Stimulated activated CD4-positive, alpha-beta T cell treated with anti-CD3 and anti-CD28 coated beads, Interleukin-2, amount 100 ng/mL, for 4 hours (primary cell): ENCODE data around the gene VAT1L.
"Not testable (repeated sequence)": the region's sequence is repeated elsewhere in the genome, so short reads cannot be mapped to it uniquely, and the experiment has no call there.

Source experiments
- DNase-seq: peaks from one replicate; pipeline ENCODE4 v3.0.0-alpha.2; 2020; ENCODE audit warnings: low read depth

Gene VAT1L

GRCh38 chr16:77913738-77914253 lies 125.4 kb downstream of the VAT1L start:
- DNase-seq, result no peak

- DNase-seq, result no peak
Observed at GRCh38 chr16:77916111-77916510, 127.7 kb downstream of the VAT1L start.

- no peak for DNase-seq
Observed at GRCh38 chr16:77917971-77918370, 129.6 kb downstream of the VAT1L start.

- DNase-seq, result no peak
Observed at GRCh38 chr16:77918809-77919707, 130.7 kb downstream of the VAT1L start.

GRCh38 chr16:77919761-77920415 lies 131.5 kb downstream of the VAT1L start:
- no peak for DNase-seq

- no peak for DNase-seq
Observed at GRCh38 chr16:77920984-77921383, 132.6 kb downstream of the VAT1L start.

- no peak for DNase-seq
Observed at GRCh38 chr16:77922228-77922754, 133.9 kb downstream of the VAT1L start.

- no peak for DNase-seq
Observed at GRCh38 chr16:77925531-77925930, 137.2 kb downstream of the VAT1L start.

GRCh38 chr16:77928096-77928495 lies 139.7 kb downstream of the VAT1L start:
- DNase-seq, result no peak

GRCh38 chr16:77929004-77929403 lies 140.6 kb downstream of the VAT1L start:
- no peak for DNase-seq

- DNase-seq, result no peak
Observed at GRCh38 chr16:77931058-77931457, 142.7 kb downstream of the VAT1L start.

GRCh38 chr16:77937473-77938149 lies 149.2 kb downstream of the VAT1L start:
- no peak for DNase-seq

- DNase-seq, result no peak
Observed at GRCh38 chr16:77938913-77939312, 150.5 kb downstream of the VAT1L start.

- no peak for DNase-seq
Observed at GRCh38 chr16:77939968-77940367, 151.6 kb downstream of the VAT1L start.

GRCh38 chr16:77943801-77944200 lies 155.4 kb downstream of the VAT1L start:
- no peak for DNase-seq

GRCh38 chr16:77944631-77945030 lies 156.3 kb downstream of the VAT1L start:
- DNase-seq, result no peak

GRCh38 chr16:77945126-77945525 lies 156.8 kb downstream of the VAT1L start:
- DNase-seq, result no peak

GRCh38 chr16:77946823-77947222 lies 158.5 kb downstream of the VAT1L start:
- DNase-seq, result no peak

GRCh38 chr16:77947590-77947989 lies 159.2 kb downstream of the VAT1L start:
- not testable (repeated sequence) for DNase-seq

GRCh38 chr16:77948835-77949234 lies 160.5 kb downstream of the VAT1L start:
- no peak for DNase-seq

- DNase-seq, result no peak
Observed at GRCh38 chr16:77949445-77949844, 161.1 kb downstream of the VAT1L start.

- no peak for DNase-seq
Observed at GRCh38 chr16:77951788-77952187, 163.4 kb downstream of the VAT1L start.
